A673 (cell line): ENCODE measurements around the gene STMN3. TPM values are rescaled to one million over a fixed set of nuclear protein-coding genes. Genes with fewer than 3 reads are reported as not detected.

Experiments used
- BruUV-seq: library from RNA; stranded (reverse); fragments of 400-500 nt; replicated peaks from 2 replicates; lab custom pipeline; 2021; lab: Mats Ljungman, UMichigan
- CTCF ChIA-PET: fragments of 300-600 bp; sonication (Branson Sonifier 250); formaldehyde crosslinking; loops from one replicate; lab custom pipeline; 2022; ENCODE audit warnings: antibody characterized with exemption; lab: Charles Lee
- POLR2A ChIA-PET: fragments of 300-600 bp; sonication (Branson Sonifier 250); formaldehyde crosslinking; loops from one replicate; lab custom pipeline; 2022; ENCODE audit warnings: antibody characterized with exemption; ENCODE audit not compliant: low non-redundant PET; lab: Charles Lee
- DNase-seq: peaks from one replicate; pipeline ENCODE4 v3.0.0-alpha.2; 2015; ENCODE audit warnings: low spot score
- H3K27ac ChIP-seq: fragments of 200-600 bp; sonication (generic); 2 replicates; pipeline ENCODE4 v1.5.1; 2016; ENCODE audit warnings: mixed run types, low read depth, mild to moderate bottlenecking, mixed read lengths, antibody characterized with exemption, low read length; ENCODE audit not compliant: poor library complexity, severe bottlenecking
- H3K27me3 ChIP-seq: fragments of 200-600 bp; sonication (generic); replicated peaks from 2 replicates; pipeline ENCODE4 v1.6.1; 2017; ENCODE audit warnings: mixed run types, low read depth, mild to moderate bottlenecking, mixed read lengths, antibody characterized with exemption, low read length; ENCODE audit not compliant: insufficient read depth, poor library complexity
- H3K36me3 ChIP-seq: fragments of 200-600 bp; sonication (generic); 2 replicates; pipeline ENCODE4 v1.6.1; 2016; ENCODE audit warnings: mixed run types, mild to moderate bottlenecking, mixed read lengths, antibody characterized with exemption, low read length; ENCODE audit not compliant: insufficient read depth, poor library complexity, severe bottlenecking
- H3K4me1 ChIP-seq: fragments of 200-600 bp; sonication (generic); 2 replicates; pipeline ENCODE4 v1.6.1; 2017; ENCODE audit warnings: mixed run types, mild to moderate bottlenecking, mixed read lengths, antibody characterized with exemption, low read length; ENCODE audit not compliant: insufficient read depth, poor library complexity, severe bottlenecking
- H3K4me3 ChIP-seq: fragments of 200-600 bp; sonication (generic); 2 replicates; pipeline ENCODE4 v1.5.1; 2016; ENCODE audit warnings: low read depth, mixed run types, mild to moderate bottlenecking, mixed read lengths, low read length; ENCODE audit not compliant: poor library complexity, severe bottlenecking
- H3K9me3 ChIP-seq: fragments of 200-600 bp; sonication (generic); 2 replicates; pipeline ENCODE4 v1.6.1; 2016; ENCODE audit warnings: mixed run types, low read depth, mild to moderate bottlenecking, mixed read lengths, antibody characterized with exemption, low read length; ENCODE audit not compliant: poor library complexity, severe bottlenecking
- CTCF ChIP-seq: fragments of 300-800, 200-600 bp; sonication (generic); conservative IDR thresholded peaks from 2 replicates; pipeline ENCODE4 v1.5.1; 2017; ENCODE audit warnings: low read depth, mild to moderate bottlenecking, antibody characterized with exemption, low read length, moderate library complexity, mixed read lengths
- EZH2 ChIP-seq: fragments of 200-600 bp; sonication (generic); IDR thresholded peaks from 2 replicates; pipeline ENCODE4 v1.6.1; 2017; ENCODE audit warnings: borderline replicate concordance, low read depth, mild to moderate bottlenecking, mixed read lengths, antibody characterized with exemption, low read length; ENCODE audit not compliant: poor library complexity, severe bottlenecking
- intact Hi-C: fragments of 100-400 bp; cut with micrococcal nuclease; formaldehyde crosslinking; loops from one replicate; pipeline ENCODE4 v1.10.0; 2022; ENCODE audit not compliant: unreplicated experiment
- total RNA-seq: library from RNA; stranded (reverse); gene quantifications from 2 replicates; pipeline ENCODE4 v1.2.3, GENCODE V29; 2021

The STMN3 gene
- total RNA-seq, 1 experiment from 2014 or later, result 115 TPM

GRCh38 chr20:63665708-63666107 is 12.5 kb upstream of the STMN3 start:
- Histone ChIP-seq H3K4me1 (no peaks in the 10 kb centered on the region), H3K4me3 (no peak overlapping the region), H3K27ac (no peak overlapping the region), H3K9me3 (no peaks in the 10 kb centered on the region), H3K27me3 (no peaks in the 10 kb centered on the region), H3K36me3 (peaks cover 29% of the 10 kb centered on the region)
- DNase-seq, result no peak
- TF ChIP-seq EZH2 (no peak), CTCF (no peak)
- POLR2A ChIA-PET, result no interaction called here
- CTCF ChIA-PET, result no interaction called here
- intact Hi-C loops, result no loop called here
- BruUV-seq, result no TSS peak

GRCh38 chr20:63664861-63665594 is 11.8 kb upstream of the STMN3 start:
- peak; percentile 69 for DNase-seq
- no peaks in the 10 kb centered on the region for H3K4me1 ChIP-seq
- H3K36me3 ChIP-seq, result peaks cover 29% of the 10 kb centered on the region
- intact Hi-C loops, result no loop called here
- POLR2A ChIA-PET, result no interaction called here
- H3K9me3 ChIP-seq, result no peaks in the 10 kb centered on the region
- H3K27ac ChIP-seq, result no peak overlapping the region
- TF ChIP-seq CTCF (no peak), EZH2 (no peak)
- BruUV-seq, result no TSS peak
- no peak overlapping the region for H3K4me3 ChIP-seq
- CTCF ChIA-PET, result no interaction called here
- H3K27me3 ChIP-seq, result no peaks in the 10 kb centered on the region

GRCh38 chr20:63664143-63664851 is 11.1 kb upstream of the STMN3 start:
- intact Hi-C loops, result no loop called here
- H3K27me3 ChIP-seq, result no peaks in the 10 kb centered on the region
- POLR2A ChIA-PET, result no interaction called here
- H3K9me3 ChIP-seq, result no peaks in the 10 kb centered on the region
- H3K4me1 ChIP-seq, result peaks cover 3% of the 10 kb centered on the region
- CTCF ChIA-PET, result no interaction called here
- no peak overlapping the region for H3K4me3 ChIP-seq
- DNase-seq, result no peak
- no peak for TF ChIP-seq CTCF
- TF ChIP-seq EZH2, result no peak
- no TSS peak for BruUV-seq
- no peak overlapping the region for H3K27ac ChIP-seq
- peaks cover 29% of the 10 kb centered on the region for H3K36me3 ChIP-seq
